GM18498 (cell line): ENCODE data around the gene PLEKHO1.
"Not testable (repeated sequence)": the region's sequence is repeated elsewhere in the genome, so short reads cannot be mapped to it uniquely, and the experiment has no call there.

Source experiments
- ATAC-seq: cut with Tn5 transposase; IDR thresholded peaks from one replicate; pipeline ENCODE4 v1.9.1; 2021; ENCODE audit warnings: mild to moderate bottlenecking, moderate library complexity; ENCODE audit not compliant: unreplicated experiment

Gene PLEKHO1

GRCh38 chr1:150149271-150150132 is at the start of gene PLEKHO1:
Gene PLEKHO1 (plus strand): TSS chr1:150149916. CDS start chr1:150150258, 342 bp downstream.
- peak; percentile 57 for ATAC-seq

DNA sequence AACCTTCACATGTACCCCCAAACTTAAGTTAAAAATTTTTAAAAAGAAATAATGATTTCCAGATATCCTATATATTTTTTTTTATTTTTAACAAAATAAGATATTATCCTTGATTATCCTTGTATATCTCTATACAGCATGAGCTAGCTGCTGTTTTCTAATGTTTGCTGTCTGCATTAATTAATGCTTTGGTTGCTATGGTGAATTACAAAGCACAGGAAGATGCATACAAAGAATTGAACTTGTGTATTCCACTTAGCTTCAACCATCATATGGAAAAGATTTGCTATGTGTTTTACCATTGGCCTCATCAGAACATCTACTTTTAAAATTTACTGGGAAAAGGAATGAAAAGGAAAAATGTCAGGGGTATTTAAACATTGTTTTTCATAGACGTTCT is 46.7 kb upstream of the PLEKHO1 start:
- no peak for ATAC-seq

DNA sequence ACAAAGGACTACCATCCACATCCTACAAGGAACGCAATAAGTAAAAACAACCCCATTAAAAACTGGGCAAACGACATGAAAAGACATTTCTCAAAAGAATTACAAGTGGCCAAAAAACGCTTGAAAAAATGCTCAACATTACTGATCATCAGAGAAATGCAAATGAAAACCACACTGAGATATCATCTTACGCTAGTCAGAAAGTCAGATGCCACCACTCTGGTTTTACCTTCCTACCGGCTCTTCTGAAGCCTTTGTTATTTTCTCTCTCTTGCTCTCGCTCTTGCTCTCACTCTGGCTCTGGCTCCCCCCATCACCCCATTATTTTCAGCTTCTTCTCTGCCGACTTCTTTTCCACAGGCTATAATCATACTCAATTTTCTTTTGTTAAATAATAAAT is 43.4 kb upstream of the PLEKHO1 start:
- ATAC-seq = no peak

GRCh38 chr1:150109586-150109985 is 40.1 kb upstream of the PLEKHO1 start:
- no peak for ATAC-seq

DNA sequence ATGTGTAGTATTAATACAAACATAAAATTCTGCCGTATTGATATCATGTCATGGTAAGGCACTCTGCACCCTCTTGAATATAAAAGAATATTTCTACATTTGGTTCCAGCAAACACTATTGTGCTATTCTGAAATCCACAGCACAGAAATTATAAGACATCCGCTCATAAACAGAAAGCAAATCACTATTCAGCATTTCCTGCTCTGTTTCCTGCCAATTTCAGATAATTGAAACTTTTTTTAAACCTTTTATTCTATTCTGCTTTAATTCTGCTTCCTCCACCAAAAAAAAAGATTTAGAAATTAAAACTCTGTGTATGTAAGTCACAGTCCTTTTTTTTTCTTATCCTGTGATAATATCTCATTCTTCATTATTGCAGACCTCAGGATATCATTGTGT is 39.6 kb upstream of the PLEKHO1 start:
- no peak for ATAC-seq

DNA sequence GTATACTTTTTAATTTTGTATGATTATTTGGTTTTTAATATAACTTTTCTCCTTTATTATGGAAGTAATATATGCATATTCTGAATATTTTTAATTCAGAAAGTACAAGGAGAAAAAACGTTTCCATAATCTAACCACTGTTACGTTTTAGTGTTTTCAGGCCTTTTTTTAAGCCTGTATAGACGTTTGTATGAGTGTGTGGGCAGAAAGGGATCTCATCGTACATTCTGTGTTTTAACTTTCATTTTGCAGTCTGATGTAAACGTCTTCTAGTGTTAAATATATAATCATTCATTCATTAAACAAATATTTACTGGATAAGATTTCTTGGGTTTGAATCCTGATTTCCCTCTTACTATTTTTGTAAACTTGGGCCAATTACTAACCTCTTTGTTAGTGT is 38.0 kb upstream of the PLEKHO1 start:
- ATAC-seq = no peak

DNA sequence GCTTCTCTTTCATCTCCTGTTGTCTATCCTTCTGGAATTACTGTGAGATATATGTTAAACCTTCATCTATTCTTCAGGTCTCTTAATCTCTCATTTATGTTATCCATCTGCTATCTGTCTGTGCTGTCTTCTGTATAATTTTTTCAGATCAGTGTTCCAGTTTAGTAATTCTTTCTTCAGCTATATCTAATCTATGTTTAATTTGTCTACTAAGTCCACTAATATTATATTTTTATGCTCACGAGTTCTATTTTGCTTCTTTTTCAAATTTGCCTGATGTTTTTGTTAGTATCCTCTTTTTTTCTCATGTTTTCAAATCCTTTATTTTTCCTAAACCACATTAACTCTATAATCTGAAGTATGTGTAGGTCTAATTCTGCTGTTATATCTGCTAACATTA is 34.6 kb upstream of the PLEKHO1 start:
- ATAC-seq = no peak

DNA sequence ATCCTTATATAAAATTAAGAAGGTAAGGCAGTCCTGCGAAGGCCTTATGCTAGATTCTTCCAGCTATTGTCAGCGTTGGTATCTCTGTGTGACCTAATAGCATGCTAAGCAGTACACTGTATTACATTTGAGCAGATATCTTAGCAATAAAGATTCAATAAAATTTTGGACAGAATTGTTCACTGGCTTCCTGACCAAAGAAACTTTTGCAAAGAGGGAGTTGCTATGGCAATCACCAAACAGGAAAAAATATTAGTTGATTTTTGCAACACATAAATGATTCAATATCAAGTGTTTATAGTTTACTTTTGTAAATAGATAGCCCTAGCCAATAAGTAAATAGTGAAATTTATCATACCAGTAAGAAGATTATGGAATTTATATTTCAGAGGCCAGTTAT is 31.0 kb upstream of the PLEKHO1 start:
- no peak for ATAC-seq

DNA sequence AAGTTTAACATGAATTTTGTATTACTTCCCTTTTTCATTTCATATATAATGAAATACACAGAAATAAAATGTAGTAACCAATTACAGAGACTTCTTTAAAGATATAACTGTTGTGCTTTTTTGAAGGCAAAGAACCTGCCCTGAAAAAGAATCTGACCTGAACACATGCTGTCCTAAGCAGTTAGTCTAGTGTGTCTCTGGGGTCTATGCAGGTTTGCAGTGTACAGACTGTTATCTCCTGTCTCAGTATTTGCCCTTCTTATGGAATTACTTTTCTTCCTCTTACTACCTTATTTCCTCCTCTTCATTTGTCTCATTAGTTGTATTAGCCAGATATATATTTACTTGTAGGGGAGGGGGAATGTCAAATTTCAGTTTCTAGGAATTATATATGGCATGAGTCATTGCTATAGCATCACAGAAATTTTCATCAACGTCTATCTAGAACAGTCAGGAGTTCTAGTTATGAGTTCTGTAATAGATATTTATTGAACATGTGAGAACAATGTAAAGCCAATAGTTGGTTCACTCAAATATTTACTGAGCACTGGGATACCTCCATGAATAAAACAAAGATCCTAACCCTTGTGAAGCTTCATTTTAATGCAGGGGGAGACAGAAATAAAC is 28.4 kb upstream of the PLEKHO1 start:
- no peak for ATAC-seq

- ATAC-seq = no peak
Measured at GRCh38 chr1:150126811-150127210, 22.9 kb upstream of the PLEKHO1 start.

- ATAC-seq = no peak
Measured at GRCh38 chr1:150127464-150127863, 22.3 kb upstream of the PLEKHO1 start.

GRCh38 chr1:150127868-150128267 is 21.8 kb upstream of the PLEKHO1 start:
- no peak for ATAC-seq

GRCh38 chr1:150132372-150132771 is 17.3 kb upstream of the PLEKHO1 start:
- ATAC-seq = no peak

- ATAC-seq = no peak
Measured at GRCh38 chr1:150134537-150134936, 15.2 kb upstream of the PLEKHO1 start.

DNA sequence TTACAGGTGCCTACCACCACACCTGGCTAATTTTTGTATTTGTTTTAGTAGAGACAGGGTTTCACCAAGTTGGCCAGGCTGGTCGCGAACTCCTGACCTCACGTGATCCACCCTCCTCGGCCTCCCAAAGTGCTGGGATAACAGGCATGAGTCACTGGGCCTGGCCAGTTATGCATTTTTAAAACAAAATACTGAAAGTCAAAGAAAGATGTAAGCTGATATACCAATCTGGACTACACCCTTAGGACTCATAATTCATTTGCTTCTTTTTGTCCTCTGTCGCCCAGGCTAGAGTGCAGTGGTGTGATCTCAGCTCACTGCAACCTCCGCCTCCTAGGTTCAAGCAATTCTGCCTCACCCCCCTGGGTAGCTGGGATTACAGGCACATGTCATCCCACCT is 14.3 kb upstream of the PLEKHO1 start:
- not testable (repeated sequence) for ATAC-seq

- ATAC-seq = no peak
Measured at GRCh38 chr1:150138044-150138443, 11.7 kb upstream of the PLEKHO1 start.

DNA sequence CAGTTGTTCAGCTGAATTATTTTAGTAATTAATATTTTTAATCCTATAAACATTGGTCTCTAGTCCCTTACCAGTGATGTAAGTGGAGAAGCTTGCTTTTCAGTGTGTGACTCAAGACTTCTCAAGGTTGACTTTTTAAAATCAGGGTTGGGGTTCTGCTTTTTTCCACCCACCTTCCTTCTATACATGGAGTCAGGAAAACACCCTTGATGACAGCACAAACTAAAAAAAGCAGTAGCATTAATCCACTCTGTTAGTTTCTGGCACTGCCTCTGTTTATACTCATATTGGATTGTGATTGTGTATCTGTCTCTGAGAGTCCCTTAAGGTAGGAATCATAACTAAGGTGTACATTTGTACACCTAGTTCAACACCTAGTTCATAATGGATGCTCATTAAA is 8.3 kb upstream of the PLEKHO1 start:
- ATAC-seq = no peak

DNA sequence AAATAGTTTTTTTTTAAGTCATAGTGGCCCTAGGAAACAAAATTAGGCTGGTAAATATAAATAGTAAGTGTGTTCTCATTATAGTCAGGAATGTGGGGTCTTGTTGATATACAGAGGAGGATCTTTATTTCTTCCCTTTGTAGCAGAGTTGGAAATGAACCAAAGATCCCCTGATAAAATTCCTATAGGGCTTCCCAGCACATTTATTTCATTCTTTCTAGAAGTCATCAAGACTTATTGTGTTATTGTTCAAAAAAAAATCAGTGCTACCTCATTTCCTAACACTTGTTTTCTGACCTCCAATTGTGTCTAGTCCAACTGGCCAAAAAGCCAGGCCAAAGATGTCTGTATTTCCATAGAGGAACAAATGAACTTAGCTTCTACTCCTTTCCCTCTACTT is 7.6 kb upstream of the PLEKHO1 start:
- no peak for ATAC-seq

DNA sequence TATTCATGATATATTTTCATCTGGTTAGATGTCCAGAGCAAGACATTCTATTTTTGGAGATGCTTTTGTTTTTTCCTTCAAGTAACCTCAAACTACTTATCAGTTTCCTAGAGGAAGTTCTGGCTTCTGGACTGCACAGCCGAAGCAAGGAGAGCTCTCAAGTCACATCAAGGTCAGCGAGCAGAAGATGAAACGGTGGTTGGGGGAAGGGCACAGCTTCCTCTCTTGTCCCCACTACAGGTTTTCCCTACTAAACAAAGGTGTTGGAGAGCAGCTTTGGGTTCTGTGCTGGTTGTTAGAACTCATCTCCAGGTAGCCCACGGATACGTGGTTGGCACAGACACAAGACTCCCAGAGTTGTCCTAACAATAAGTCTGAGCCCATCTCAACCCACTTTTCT is 5.1 kb upstream of the PLEKHO1 start:
- no peak for ATAC-seq

DNA sequence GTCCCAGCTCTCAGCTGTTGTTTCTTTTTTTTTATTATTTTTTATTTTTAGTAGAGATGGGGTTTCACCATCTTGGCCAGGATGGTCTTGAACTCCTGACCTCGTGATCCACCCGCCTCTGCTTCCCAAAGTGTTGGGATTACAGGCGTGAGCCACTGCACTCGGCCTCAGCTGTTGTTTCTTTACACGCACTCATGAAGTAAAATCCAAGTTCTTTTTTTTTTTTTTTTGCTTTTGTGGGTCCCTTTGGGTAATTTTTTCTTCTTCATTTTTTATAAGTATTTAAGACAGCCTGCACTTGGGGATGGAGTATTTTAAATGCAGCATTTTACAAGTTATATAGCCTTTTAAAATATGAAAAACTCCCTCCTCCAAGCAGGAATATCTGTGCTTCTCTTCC is 3.7 kb upstream of the PLEKHO1 start:
- ATAC-seq = not testable (repeated sequence)

- ATAC-seq = no peak
Measured at GRCh38 chr1:150146849-150147542, 2.7 kb upstream of the PLEKHO1 start.

DNA sequence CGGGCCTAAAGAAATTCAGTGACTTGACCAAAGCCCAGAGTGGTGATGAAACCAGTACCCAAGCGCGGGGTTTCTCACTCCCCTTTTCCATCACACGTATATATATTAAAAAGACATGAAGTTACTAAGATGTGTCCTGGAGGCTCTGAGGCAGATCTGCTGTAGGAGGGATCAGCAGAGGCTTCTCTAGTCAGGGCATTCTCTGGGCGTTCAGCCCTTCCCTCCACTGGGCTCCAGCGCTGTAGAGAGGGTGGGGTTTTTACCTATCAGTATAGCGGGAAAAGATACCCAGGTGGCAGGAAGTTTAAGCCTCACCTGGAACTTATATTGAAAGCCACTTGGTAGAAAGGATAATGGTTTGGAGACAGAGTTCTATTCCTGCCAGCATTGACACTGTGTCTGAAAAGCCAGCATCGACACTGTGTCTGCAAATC is 862 bp upstream of the PLEKHO1 start:
- no peak for ATAC-seq
